Tibial nerve (tissue), 4 donors: ENCODE measurements around the gene TUBA3C. TPM values are rescaled to one million over a fixed set of nuclear protein-coding genes. Genes with fewer than 3 reads are reported as not detected.

Source experiments
- DNase-seq, 2 donors: peaks; one replicate each; pipeline ENCODE4 v3.0.0-alpha.2; 2019; ENCODE audit warnings: low spot score in 2 of 2
- H3K27ac ChIP-seq, 4 donors: fragments of 200-600 bp; sonication (generic) in 3 of 4; one replicate each; pipeline ENCODE4 v1.5.1; 2017 to 2019; ENCODE audit warnings: mild to moderate bottlenecking in 1 of 4
- H3K27me3 ChIP-seq, 2 donors: fragments of 200-600 bp; sonication (generic) in 1 of 2; one replicate each; pipeline versions ENCODE4 v1.5.1 to v1.6.0; 2017 to 2019
- H3K36me3 ChIP-seq, 3 donors: fragments of 200-600 bp; sonication (generic); one replicate each; pipeline ENCODE4 v1.5.1; 2018 to 2019
- H3K4me1 ChIP-seq, 4 donors: fragments of 200-600 bp; sonication (generic) in 3 of 4; one replicate each; pipeline ENCODE4 v1.5.1; 2017 to 2019
- H3K4me3 ChIP-seq, 4 donors: fragments of 200-600 bp; sonication (generic) in 3 of 4; one replicate each; pipeline ENCODE4 v1.5.1; 2017 to 2019; ENCODE audit warnings: mild to moderate bottlenecking in 1 of 4, moderate library complexity in 1 of 4
- H3K9me3 ChIP-seq, 4 donors: fragments of 200-600 bp; sonication (generic) in 3 of 4; one replicate each; pipeline ENCODE4 v1.5.1; 2017 to 2019
- EP300 ChIP-seq, 2 donors: sonication (generic); formaldehyde crosslinking; IDR thresholded peaks; one replicate each; pipeline ENCODE4 v1.6.1; 2017; ENCODE audit warnings: antibody characterized with exemption in 2 of 2, mild to moderate bottlenecking in 1 of 2
- POLR2A ChIP-seq, 2 donors: fragments of 450-650 bp; IDR thresholded peaks; one replicate each; pipeline ENCODE4 v1.6.1; 2017; ENCODE audit warnings: antibody characterized with exemption in 2 of 2, mild to moderate bottlenecking in 2 of 2, moderate library complexity in 2 of 2
- WGBS, 2 donors: methylation state at CpG; one replicate each; pipeline ENCODE4 v1.1.5; 2018; 5-methylcytosine and 5-hydroxymethylcytosine counted together
- small RNA-seq: library from RNA; depleted of rRNA; stranded (forward); fragments of <200 nt; gene quantifications from one replicate; pipeline ENCODE3, GENCODE V24; 2016
- total RNA-seq, 4 donors: library from RNA; depleted of rRNA; stranded (reverse); fragments of >200 nt; gene quantifications; one replicate each; pipeline ENCODE4 v1.1.0, GENCODE V29; 2016
- TF ChIP-seq, protein P1 (sequence below), 5 experiments: fragments of 200-600 bp in 3 of 5; fragments of 450-650 bp in 2 of 5; sonication (generic) in 3 of 5; IDR thresholded peaks; one replicate each; pipeline ENCODE4 v1.5.1; 2016 to 2019; ENCODE audit warnings: antibody characterized with exemption in 5 of 5, mild to moderate bottlenecking in 3 of 5, moderate library complexity in 2 of 5

TUBA3C gene
- total RNA-seq, 4 donors from 2014 or later = not detected

- no peak overlapping the region for H3K27ac ChIP-seq
- peaks cover 0 to 16% (median 0%) of the 10 kb centered on the region in 4 donors for H3K9me3 ChIP-seq
- H3K27me3 ChIP-seq = no peaks in the 10 kb centered on the region
- WGBS, 2 donors = 75 to 91% methylated on average over 5 to 13 of the region's 14 CpGs
- TF ChIP-seq EP300 (IDR thresholded peaks at IDR 0.05) = no peak
- no peak for TF ChIP-seq POLR2A (IDR thresholded peaks at IDR 0.05)
- TF ChIP-seq, protein P1, sequence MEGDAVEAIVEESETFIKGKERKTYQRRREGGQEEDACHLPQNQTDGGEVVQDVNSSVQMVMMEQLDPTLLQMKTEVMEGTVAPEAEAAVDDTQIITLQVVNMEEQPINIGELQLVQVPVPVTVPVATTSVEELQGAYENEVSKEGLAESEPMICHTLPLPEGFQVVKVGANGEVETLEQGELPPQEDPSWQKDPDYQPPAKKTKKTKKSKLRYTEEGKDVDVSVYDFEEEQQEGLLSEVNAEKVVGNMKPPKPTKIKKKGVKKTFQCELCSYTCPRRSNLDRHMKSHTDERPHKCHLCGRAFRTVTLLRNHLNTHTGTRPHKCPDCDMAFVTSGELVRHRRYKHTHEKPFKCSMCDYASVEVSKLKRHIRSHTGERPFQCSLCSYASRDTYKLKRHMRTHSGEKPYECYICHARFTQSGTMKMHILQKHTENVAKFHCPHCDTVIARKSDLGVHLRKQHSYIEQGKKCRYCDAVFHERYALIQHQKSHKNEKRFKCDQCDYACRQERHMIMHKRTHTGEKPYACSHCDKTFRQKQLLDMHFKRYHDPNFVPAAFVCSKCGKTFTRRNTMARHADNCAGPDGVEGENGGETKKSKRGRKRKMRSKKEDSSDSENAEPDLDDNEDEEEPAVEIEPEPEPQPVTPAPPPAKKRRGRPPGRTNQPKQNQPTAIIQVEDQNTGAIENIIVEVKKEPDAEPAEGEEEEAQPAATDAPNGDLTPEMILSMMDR (IDR thresholded peaks at IDR 0.05) = no peak
- H3K4me1 ChIP-seq = no peaks in the 10 kb centered on the region
- no peak overlapping the region for H3K4me3 ChIP-seq
- DNase-seq = no peak
- no peaks in the 10 kb centered on the region for H3K36me3 ChIP-seq
These were observed 29.9 kb downstream of the TUBA3C start for GRCh38 chr13:19151581-19152263.

- Histone ChIP-seq H3K4me1 (no peaks in the 10 kb centered on the region), H3K27ac (no peak overlapping the region), H3K27me3 (no peaks in the 10 kb centered on the region), H3K4me3 (no peak overlapping the region), H3K9me3 (peaks cover 0 to 16% (median 0%) of the 10 kb centered on the region in 4 donors), H3K36me3 (no peaks in the 10 kb centered on the region)
- no peak for DNase-seq
- WGBS, 2 donors = 65 to 92% methylated on average over 8 of the region's 8 CpGs
- TF ChIP-seq POLR2A (IDR thresholded peaks at IDR 0.05) (no peak), EP300 (IDR thresholded peaks at IDR 0.05) (no peak)
- TF ChIP-seq, protein P1 (IDR thresholded peaks at IDR 0.05) = no peak
These were observed 30.9 kb downstream of the TUBA3C start for GRCh38 chr13:19150712-19151228.

DNA sequence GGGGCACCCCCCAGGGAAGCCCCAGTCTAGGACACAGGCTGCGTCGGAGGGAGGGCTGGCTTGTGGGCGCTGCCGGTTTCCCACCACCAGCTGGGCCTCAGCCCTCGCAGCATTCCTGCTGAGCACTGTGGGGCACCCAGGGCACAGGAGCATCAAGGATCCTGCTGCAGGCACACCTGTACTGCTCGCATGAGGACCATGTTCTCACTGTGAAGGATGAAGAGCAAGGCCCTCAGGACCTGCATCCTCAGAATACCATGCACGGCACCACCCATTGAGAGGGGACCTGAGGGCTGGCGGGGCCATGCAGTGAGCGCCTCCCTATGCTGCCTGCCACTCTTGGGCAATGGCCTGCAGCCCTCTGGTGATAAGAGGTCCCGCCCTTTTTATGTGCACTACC, 31.4 kb downstream of the TUBA3C start:
- no peak overlapping the region for H3K27ac ChIP-seq
- 84 to 92% methylated on average over 10 of the region's 10 CpGs for WGBS, 2 donors
- TF ChIP-seq, protein P1 (IDR thresholded peaks at IDR 0.05) = no peak
- TF ChIP-seq EP300 (IDR thresholded peaks at IDR 0.05) (no peak), POLR2A (IDR thresholded peaks at IDR 0.05) (no peak)

GRCh38 chr13:19148561-19148960, 33.1 kb downstream of the TUBA3C start:
- H3K27me3 ChIP-seq = no peaks in the 10 kb centered on the region
- no peak for TF ChIP-seq POLR2A (IDR thresholded peaks at IDR 0.05)
- TF ChIP-seq EP300 (IDR thresholded peaks at IDR 0.05) = no peak
- H3K9me3 ChIP-seq = peaks cover 0 to 16% (median 0%) of the 10 kb centered on the region in 4 donors
- H3K4me3 ChIP-seq = no peak overlapping the region
- DNase-seq = no peak
- no peaks in the 10 kb centered on the region for H3K36me3 ChIP-seq
- H3K27ac ChIP-seq = no peak overlapping the region
- H3K4me1 ChIP-seq = no peaks in the 10 kb centered on the region

More for the DNA sequence above, 31.4 kb downstream of the TUBA3C start:
- H3K4me1 ChIP-seq = no peaks in the 10 kb centered on the region
- H3K4me3 ChIP-seq = no peak overlapping the region
- H3K9me3 ChIP-seq = peaks cover 0 to 16% (median 0%) of the 10 kb centered on the region in 4 donors
- no peaks in the 10 kb centered on the region for H3K27me3 ChIP-seq
- no peak for DNase-seq
- no peaks in the 10 kb centered on the region for H3K36me3 ChIP-seq

Small RNA genes lying within 50 kb of the gene (small RNA-seq; reads per million reads assigned to genes)
- not detected for gene AL139327.4
